Panc1 (cell line): ENCODE data around the gene AFG3L2. TPM values are rescaled to one million over a fixed set of nuclear protein-coding genes. Genes with fewer than 3 reads are reported as not detected.

Experiments
- ATAC-seq: fragments of 200-7000 bp; cut with Tn5 transposase; 2 replicates; pipeline ENCODE4 v1.9.1; 2020; ENCODE audit warnings: mild to moderate bottlenecking, moderate library complexity
- BruUV-seq: library from RNA; stranded (reverse); fragments of 400-500 nt; replicated peaks from 2 replicates; lab custom pipeline; 2021; lab: Mats Ljungman, UMichigan
- CTCF ChIA-PET: fragments of 300-600 bp; sonication (Branson Sonifier 250); formaldehyde crosslinking; loops from one replicate; lab custom pipeline; 2022; ENCODE audit warnings: antibody characterized with exemption; lab: Charles Lee
- POLR2A ChIA-PET: fragments of 300-600 bp; sonication (Branson Sonifier 250); formaldehyde crosslinking; loops from one replicate; lab custom pipeline; 2022; ENCODE audit warnings: antibody characterized with exemption; lab: Charles Lee
- DNase-seq: peaks from one replicate; pipeline ENCODE4 v3.0.0-alpha.2; 2010; ENCODE audit warnings: low read depth, low spot score
- H3K27ac ChIP-seq: 2 replicates; pipeline ENCODE4 v1.5.1; 2011; ENCODE audit warnings: mild to moderate bottlenecking, low read length, inconsistent platforms
- H3K27me3 ChIP-seq: fragments of 200-500 bp; sonication (Bioruptor generic); 2 replicates; pipeline ENCODE4 v1.6.0; 2014; ENCODE audit warnings: low read length, inconsistent platforms; ENCODE audit not compliant: control insufficient read depth, insufficient read depth
- H3K36me3 ChIP-seq: fragments of 200-500 bp; sonication (Bioruptor generic); 2 replicates; pipeline ENCODE4 v1.5.1; 2014; ENCODE audit warnings: inconsistent platforms, mild to moderate bottlenecking, low read length, moderate library complexity; ENCODE audit not compliant: control insufficient read depth, insufficient read depth
- H3K4me1 ChIP-seq: 2 replicates; pipeline ENCODE4 v1.5.1; 2011; ENCODE audit warnings: inconsistent platforms, mild to moderate bottlenecking, low read length, moderate library complexity; ENCODE audit not compliant: control insufficient read depth, insufficient read depth
- H3K4me3 ChIP-seq, 2 experiments: 2 replicates each; pipeline ENCODE4 v1.5.1; 2011 to 2012; ENCODE audit warnings: low read depth in 2 of 2, low read length in 2 of 2, mild to moderate bottlenecking in 2 of 2, inconsistent platforms in 1 of 2, moderate library complexity in 1 of 2
- H3K9me3 ChIP-seq: fragments of 200-500 bp; sonication (Bioruptor generic); 2 replicates; pipeline ENCODE4 v1.5.1; 2014; ENCODE audit warnings: low read depth, mild to moderate bottlenecking, inconsistent platforms, low read length, moderate library complexity; ENCODE audit not compliant: control insufficient read depth, insufficient read depth
- CTCF ChIP-seq: fragments of 450-650 bp; IDR thresholded peaks from 2 replicates; pipeline ENCODE4 v1.5.1; 2017; ENCODE audit warnings: mild to moderate bottlenecking
- POLR2AphosphoS5 ChIP-seq: IDR thresholded peaks from 2 replicates; pipeline ENCODE4 v1.6.1; 2012; ENCODE audit warnings: mild to moderate bottlenecking, low read depth, low read length, moderate library complexity
- REST ChIP-seq, 2 experiments: IDR thresholded peaks; 2 replicates each; pipeline ENCODE4 v1.6.1; 2011 to 2012; ENCODE audit warnings: low read depth in 2 of 2, control low read depth in 1 of 2, low read length in 1 of 2, mild to moderate bottlenecking in 1 of 2, moderate library complexity in 1 of 2; ENCODE audit not compliant: insufficient read depth in 1 of 2
- SIN3A ChIP-seq: IDR thresholded peaks from 2 replicates; pipeline ENCODE4 v1.6.1; 2012; ENCODE audit warnings: low read depth, mild to moderate bottlenecking, low read length, moderate library complexity, borderline replicate concordance; ENCODE audit not compliant: insufficient read depth
- TCF7L2 ChIP-seq: IDR thresholded peaks from 2 replicates; pipeline ENCODE4 v1.6.1; 2011; ENCODE audit warnings: mild to moderate bottlenecking, low read depth, low read length, inconsistent platforms
- in situ Hi-C: cut with HindIII; loops from 2 replicates; pipeline ENCODE4 v1.10.0; 2016; ENCODE audit warnings: low sequenced_read_pairs, low pct_unique_long_range_greater_than_20kb
- intact Hi-C: fragments of 100-400 bp; cut with micrococcal nuclease; formaldehyde crosslinking; loops from one replicate; pipeline ENCODE4 v1.10.0; 2022; ENCODE audit not compliant: unreplicated experiment
- total RNA-seq: library from RNA; stranded (reverse); gene quantifications from one replicate; pipeline ENCODE4 v1.2.1, GENCODE V29; 2021; ENCODE audit not compliant: unreplicated experiment

Gene AFG3L2
- total RNA-seq, 1 experiment from 2014 or later, result 58.0 TPM

GRCh38 chr18:12374401-12374800, 2.6 kb downstream of the AFG3L2 start:
- CTCF ChIA-PET, result no interaction called here
- no peak for ATAC-seq
- Histone ChIP-seq H3K4me1 (peaks cover 18% of the 10 kb centered on the region; the same call in 1 of the 2 replicates), H3K27ac (no peak overlapping the region), H3K36me3 (peaks cover 2% of the 10 kb centered on the region; the same call in 1 of the 2 replicates), H3K4me3 (no peak overlapping the region), H3K9me3 (no peaks in the 10 kb centered on the region), H3K27me3 (no peaks in the 10 kb centered on the region)
- DNase-seq, result no peak
- intact Hi-C loops, result no loop called here
- BruUV-seq, result TSS peak; percentile 57
- POLR2A ChIA-PET, result no interaction called here
- in situ Hi-C loops, result no loop called here
- no peak for TF ChIP-seq REST (IDR thresholded peaks at IDR 0.05; ENCODE audit: insufficient read depth in 1 of 2, low read depth in 2 of 2, low read length in 1 of 2)
- no peak for TF ChIP-seq POLR2AphosphoS5
- TF ChIP-seq SIN3A, result no peak
- no peak for TF ChIP-seq CTCF
- TF ChIP-seq TCF7L2, result no peak

GRCh38 chr18:12373771-12374116, 3.3 kb downstream of the AFG3L2 start:
- intact Hi-C loops, result no loop called here
- Histone ChIP-seq H3K9me3 (no peaks in the 10 kb centered on the region), H3K27me3 (no peaks in the 10 kb centered on the region), H3K36me3 (peaks cover 2% of the 10 kb centered on the region; the same call in 1 of the 2 replicates), H3K4me3 (no peak overlapping the region), H3K4me1 (peaks cover 18% of the 10 kb centered on the region; the same call in 1 of the 2 replicates), H3K27ac (no peak overlapping the region)
- in situ Hi-C loops, result no loop called here
- no peak for ATAC-seq
- no TSS peak for BruUV-seq
- no peak for DNase-seq
- CTCF ChIA-PET, result no interaction called here
- POLR2A ChIA-PET, result no interaction called here
- no peak for TF ChIP-seq TCF7L2
- TF ChIP-seq CTCF, result no peak
- no peak for TF ChIP-seq SIN3A
- no peak for TF ChIP-seq REST (IDR thresholded peaks at IDR 0.05; ENCODE audit: insufficient read depth in 1 of 2, low read depth in 2 of 2, low read length in 1 of 2)
